ENCODE results near the gene RGS12. TPM values are rescaled to one million over a fixed set of nuclear protein-coding genes. Genes with fewer than 3 reads are reported as not detected.

RGS12 gene
- polyA plus RNA-seq, 3 donors = 0.75 to 15.3 (median 2.7) TPM

GRCh38 chr4:3284734-3285557, 7.9 kb upstream of the RGS12 start:
- Histone ChIP-seq H3K9me3 (replicated peaks in 1 of 2; ENCODE audit: control insufficient read depth in 1 of 2, insufficient read depth in 1 of 2, low read length in 2 of 2) (peaks cover 0 to 6% of the 10 kb centered on the region in 2 donors), H3K36me3 (replicated peaks in 1 of 2; ENCODE audit: control insufficient read depth in 1 of 2, insufficient read depth in 2 of 2, low read length in 2 of 2) (no peaks in the 10 kb centered on the region), H3K4me3 (replicated peaks in 1 of 3; ENCODE audit: low read depth in 2 of 3, low read length in 3 of 3) (peak overlapping the region in 1 of 3 experiments; percentile 68), H4K20me1 (ENCODE audit: insufficient read depth, low read length) (no peaks in the 10 kb centered on the region), H3K4me2 (replicated peaks; ENCODE audit: extremely low read depth, low read length, poor library complexity, severe bottlenecking) (peak overlapping the region; percentile 75), H3K27ac (ENCODE audit: low read depth in 1 of 2, low read length in 2 of 2) (no peak overlapping the region), H3K9ac (ENCODE audit: insufficient read depth, low read length, poor library complexity, severe bottlenecking) (peak overlapping the region; percentile 44), H3K27me3 (ENCODE audit: control insufficient read depth in 2 of 2, insufficient read depth in 2 of 2, low read length in 2 of 2) (no peaks in the 10 kb centered on the region), H3K79me2 (ENCODE audit: insufficient read depth, low read length) (no peaks in the 10 kb centered on the region), H3K4me1 (ENCODE audit: control insufficient read depth in 1 of 2, insufficient read depth in 2 of 2, low read length in 2 of 2) (peaks cover 35 to 40% of the 10 kb centered on the region in 2 donors), H2AFZ (ENCODE audit: insufficient read depth, low read depth, low read length, poor library complexity, severe bottlenecking) (peak overlapping the region; percentile 80)
- peaks cover 3 to 8% of the 10 kb centered on the region in 2 donors for H3K36me3 Mint-ChIP-seq
- H3K27me3 Mint-ChIP-seq (ENCODE audit: low read depth in 3 of 3) = peaks cover 10 to 28% (median 23%) of the 10 kb centered on the region in 3 donors
- peaks cover 37% of the 10 kb centered on the region for H3K4me1 Mint-ChIP-seq
- WGBS (ENCODE audit: insufficient coverage) = 90% methylated on average over 14 of the region's 24 CpGs
- peaks cover 0 to 11% (median 2%) of the 10 kb centered on the region in 7 donors for H3K9me3 Mint-ChIP-seq
- intact Hi-C loops (cut with micrococcal nuclease) = loop anchor here in 1 of 2 donors (5.0 kb wide), 1 partner anchor 53 kb away; no protein-coding TSS in a partner anchor
- no peak for DNase-seq
- H3K27ac Mint-ChIP-seq = no peak overlapping the region
- H3K4me3 Mint-ChIP-seq = peak overlapping the region in 1 of 2 donors; percentile 59
- TF ChIP-seq, protein P1, sequence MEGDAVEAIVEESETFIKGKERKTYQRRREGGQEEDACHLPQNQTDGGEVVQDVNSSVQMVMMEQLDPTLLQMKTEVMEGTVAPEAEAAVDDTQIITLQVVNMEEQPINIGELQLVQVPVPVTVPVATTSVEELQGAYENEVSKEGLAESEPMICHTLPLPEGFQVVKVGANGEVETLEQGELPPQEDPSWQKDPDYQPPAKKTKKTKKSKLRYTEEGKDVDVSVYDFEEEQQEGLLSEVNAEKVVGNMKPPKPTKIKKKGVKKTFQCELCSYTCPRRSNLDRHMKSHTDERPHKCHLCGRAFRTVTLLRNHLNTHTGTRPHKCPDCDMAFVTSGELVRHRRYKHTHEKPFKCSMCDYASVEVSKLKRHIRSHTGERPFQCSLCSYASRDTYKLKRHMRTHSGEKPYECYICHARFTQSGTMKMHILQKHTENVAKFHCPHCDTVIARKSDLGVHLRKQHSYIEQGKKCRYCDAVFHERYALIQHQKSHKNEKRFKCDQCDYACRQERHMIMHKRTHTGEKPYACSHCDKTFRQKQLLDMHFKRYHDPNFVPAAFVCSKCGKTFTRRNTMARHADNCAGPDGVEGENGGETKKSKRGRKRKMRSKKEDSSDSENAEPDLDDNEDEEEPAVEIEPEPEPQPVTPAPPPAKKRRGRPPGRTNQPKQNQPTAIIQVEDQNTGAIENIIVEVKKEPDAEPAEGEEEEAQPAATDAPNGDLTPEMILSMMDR (IDR thresholded peaks at IDR 0.05) = no peak

DNA sequence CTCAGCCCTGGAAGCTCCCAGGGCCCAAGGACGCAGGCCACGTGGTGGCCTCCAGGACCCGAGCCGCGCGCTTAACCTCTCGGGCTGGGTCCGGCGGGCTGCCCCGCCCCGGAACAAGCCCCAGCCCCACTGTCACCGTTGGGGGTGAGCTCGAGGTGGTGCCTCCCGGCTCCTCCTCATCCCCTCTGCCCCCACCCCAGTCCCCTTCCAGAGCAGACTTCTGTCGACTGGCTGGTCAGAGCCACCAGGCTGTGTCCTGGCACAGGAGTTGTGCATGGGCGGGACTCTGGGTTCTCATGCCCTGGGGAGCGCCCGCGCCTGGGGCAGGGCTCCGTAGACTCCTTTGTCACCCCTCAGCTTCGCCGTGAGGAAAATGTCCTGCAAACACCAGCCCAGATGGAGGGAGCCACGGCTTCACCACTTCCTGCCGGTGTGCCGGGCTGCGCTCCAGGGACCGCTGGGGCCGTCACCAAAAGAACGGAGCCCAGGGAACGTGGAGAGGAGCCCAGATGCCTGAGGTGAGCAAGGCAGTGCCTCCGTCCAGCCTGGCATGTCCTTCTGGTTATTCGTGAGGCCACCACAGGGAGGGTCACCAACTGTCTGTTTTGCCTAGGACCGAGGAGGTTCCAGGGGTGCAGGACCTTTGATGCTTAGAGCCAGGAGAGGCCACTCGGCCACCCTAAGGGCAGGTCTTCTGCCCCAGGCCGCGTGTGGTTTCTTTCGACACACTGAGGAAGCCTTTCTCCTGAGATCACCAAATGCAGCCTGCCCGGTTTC, 7.1 kb upstream of the RGS12 start:
- peak; percentile 86 to 91 (median 89) for DNase-seq
- H3K4me3 Mint-ChIP-seq = peak overlapping the region; percentile 67 to 80
- no peaks in the 10 kb centered on the region for H3K27me3 ChIP-seq (ENCODE audit: control insufficient read depth in 2 of 2, insufficient read depth in 2 of 2, low read length in 2 of 2)

More for the DNA sequence above, 7.1 kb upstream of the RGS12 start:
- H3K79me2 ChIP-seq (ENCODE audit: insufficient read depth, low read length) = no peaks in the 10 kb centered on the region
- TF ChIP-seq, protein P1 (IDR thresholded peaks at IDR 0.05) = no peak
- H3K4me2 ChIP-seq (replicated peaks; ENCODE audit: extremely low read depth, low read length, poor library complexity, severe bottlenecking) = peak overlapping the region; percentile 75
- Mint-ChIP-seq H3K9me3 (peaks cover 0 to 8% (median 2%) of the 10 kb centered on the region in 7 donors), H3K4me1 (peaks cover 37% of the 10 kb centered on the region), H3K27ac (peak overlapping the region; percentile 68 to 88 (median 85)), H3K27me3 (ENCODE audit: low read depth in 3 of 3) (peaks cover 15 to 27% (median 25%) of the 10 kb centered on the region in 3 donors), H3K36me3 (peaks cover 3 to 8% of the 10 kb centered on the region in 2 donors)
- H4K20me1 ChIP-seq (ENCODE audit: insufficient read depth, low read length) = no peaks in the 10 kb centered on the region
- intact Hi-C loops (cut with micrococcal nuclease) = no loop called here
- peak overlapping the region; percentile 44 for H3K9ac ChIP-seq (ENCODE audit: insufficient read depth, low read length, poor library complexity, severe bottlenecking)
- H3K9me3 ChIP-seq (replicated peaks in 1 of 2; ENCODE audit: control insufficient read depth in 1 of 2, insufficient read depth in 1 of 2, low read length in 2 of 2) = peaks cover 0 to under 1% of the 10 kb centered on the region in 2 donors
- peak overlapping the region; percentile 7 to 68 (median 19) for H3K4me3 ChIP-seq (replicated peaks in 1 of 3; ENCODE audit: low read depth in 2 of 3, low read length in 3 of 3)
- H3K36me3 ChIP-seq (replicated peaks in 1 of 2; ENCODE audit: control insufficient read depth in 1 of 2, insufficient read depth in 2 of 2, low read length in 2 of 2) = no peaks in the 10 kb centered on the region
- peak overlapping the region; percentile 80 for H2AFZ ChIP-seq (ENCODE audit: insufficient read depth, low read depth, low read length, poor library complexity, severe bottlenecking)
- peak overlapping the region; percentile 45 to 54 for H3K27ac ChIP-seq (ENCODE audit: low read depth in 1 of 2, low read length in 2 of 2)
- WGBS (ENCODE audit: insufficient coverage) = 4% methylated on average over 28 of the region's 38 CpGs
- peaks cover 35 to 40% of the 10 kb centered on the region in 2 donors for H3K4me1 ChIP-seq (ENCODE audit: control insufficient read depth in 1 of 2, insufficient read depth in 2 of 2, low read length in 2 of 2)
